Epithelial cell of esophagus (primary cell): ENCODE data around the gene PPP2R2C.

ENCODE experiments used
- DNase-seq: peaks from one replicate; pipeline ENCODE4 v3.0.0; 2010; ENCODE audit warnings: low read depth
- H3K4me3 ChIP-seq: 2 replicates; pipeline ENCODE4 v1.5.1; 2011; ENCODE audit warnings: mild to moderate bottlenecking, low read length, control low read depth
- CTCF ChIP-seq: IDR thresholded peaks from 2 replicates; pipeline ENCODE4 v1.5.1; 2011; ENCODE audit warnings: low read depth, mild to moderate bottlenecking, low read length, control low read depth, inconsistent platforms; ENCODE audit not compliant: insufficient read depth; ENCODE audit errors: missing control alignments

The PPP2R2C gene

DNA sequence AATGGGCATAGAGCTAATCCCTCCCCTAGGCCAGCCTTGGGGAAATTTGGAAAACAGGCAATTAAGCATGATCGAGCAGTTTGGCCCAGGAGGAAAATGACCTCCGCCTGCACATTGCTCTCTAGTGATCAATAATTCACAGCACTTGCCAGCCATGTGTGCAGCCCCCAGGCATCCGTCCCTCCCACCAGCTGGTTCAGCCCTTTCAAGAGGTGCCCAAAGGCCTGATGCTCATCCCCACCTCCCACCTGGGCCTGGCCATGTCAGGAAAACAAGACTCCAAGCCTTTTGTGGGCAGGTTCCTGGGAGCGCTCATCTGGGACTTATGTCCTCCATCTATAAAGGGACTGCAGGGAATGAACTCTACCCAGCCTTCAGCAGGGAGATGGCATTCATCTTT is 17.5 kb upstream of the PPP2R2C start:
- H3K4me3 ChIP-seq, result no peak overlapping the region
- no peak for DNase-seq
- no peak for TF ChIP-seq CTCF

DNA sequence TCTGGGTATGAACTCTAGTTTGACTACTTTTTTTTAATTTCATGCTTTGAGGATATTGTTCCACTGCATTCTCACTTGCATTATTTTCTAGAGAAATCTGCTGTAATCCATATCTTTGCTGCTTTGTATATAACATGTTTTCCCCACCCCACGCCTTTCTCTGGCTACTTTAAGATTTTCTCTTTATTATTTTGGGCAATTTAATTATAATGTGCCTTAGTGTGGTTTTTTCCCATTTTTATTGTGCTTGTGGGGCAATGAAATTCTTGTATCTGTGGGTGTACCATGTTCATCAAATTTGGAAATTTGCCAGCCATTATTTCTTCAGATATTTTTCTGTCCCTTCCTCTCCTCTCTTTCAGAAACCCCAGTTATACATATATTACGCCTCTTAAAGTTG is 15.1 kb upstream of the PPP2R2C start:
- DNase-seq, result no peak
- no peak overlapping the region for H3K4me3 ChIP-seq

DNA sequence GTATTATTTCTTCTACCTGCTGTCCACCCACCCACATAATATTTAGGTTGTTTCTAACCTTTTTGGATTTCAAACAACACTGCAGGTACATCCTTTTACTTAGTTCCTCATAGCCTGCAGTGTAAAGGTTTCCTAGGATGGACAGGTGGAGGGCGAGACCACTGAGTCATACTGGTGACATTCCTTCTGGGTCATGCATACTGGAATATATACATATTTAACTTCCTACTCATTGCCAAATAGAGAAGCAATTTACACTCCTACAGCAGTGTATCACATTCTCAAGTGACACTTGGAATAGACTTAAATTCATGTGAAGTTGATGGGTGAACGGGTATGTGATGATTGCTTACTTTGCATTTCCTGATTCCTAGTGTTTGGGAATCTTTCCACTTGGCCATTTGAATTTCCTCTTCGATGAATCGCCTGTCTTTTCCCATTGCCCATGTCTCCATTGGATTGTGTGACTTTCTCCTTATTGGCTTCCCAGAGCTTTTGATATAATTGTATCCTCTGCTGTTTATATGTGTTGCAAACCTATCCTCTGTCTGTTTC is 8.2 kb upstream of the PPP2R2C start:
- TF ChIP-seq CTCF, result no peak
- peak; percentile 25 for DNase-seq

More for the DNA sequence above, 15.1 kb upstream of the PPP2R2C start:
- TF ChIP-seq CTCF, result no peak

GRCh38 chr4:6478546-6479220 is 6.3 kb upstream of the PPP2R2C start:
- DNase-seq, result no peak
- no peak overlapping the region for H3K4me3 ChIP-seq
- no peak for TF ChIP-seq CTCF

More for the DNA sequence above, 8.2 kb upstream of the PPP2R2C start:
- H3K4me3 ChIP-seq, result no peak overlapping the region

DNA sequence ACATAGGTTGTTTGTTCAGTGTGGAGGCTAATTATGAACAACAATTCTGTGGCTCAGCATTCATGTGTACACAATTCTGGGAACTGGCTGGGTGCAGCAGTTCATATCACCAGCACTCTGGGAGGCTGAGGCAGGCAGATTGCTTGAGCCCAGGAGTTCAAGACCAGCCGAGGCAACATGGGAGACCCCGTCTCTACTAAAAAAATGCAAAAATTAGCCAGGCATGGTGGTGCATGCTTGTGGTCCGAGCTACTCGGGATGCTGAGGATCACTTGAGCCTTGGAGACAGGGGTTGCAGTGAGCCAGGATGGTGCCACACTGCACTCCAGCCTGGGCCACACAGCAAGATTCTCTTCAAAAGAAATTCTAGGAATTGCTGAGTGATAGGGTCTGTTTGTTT is 4.5 kb upstream of the PPP2R2C start:
- no peak for TF ChIP-seq CTCF
- no peak for DNase-seq

GRCh38 chr4:6475492-6476020 is 3.1 kb upstream of the PPP2R2C start:
- no peak for TF ChIP-seq CTCF
- DNase-seq, result no peak
- H3K4me3 ChIP-seq, result no peak overlapping the region

More for the DNA sequence above, 4.5 kb upstream of the PPP2R2C start:
- no peak overlapping the region for H3K4me3 ChIP-seq
